DND-41 (cell line): ENCODE results near the gene F2R.

Source experiments
- ATAC-seq: fragments of 200-7000 bp; cut with Tn5 transposase; 3 replicates; pipeline ENCODE4 v1.9.1; 2021; ENCODE audit warnings: low read depth; ENCODE audit not compliant: insufficient read depth
- DNase-seq: peaks from one replicate; pipeline ENCODE4 v3.0.0-alpha.2; 2020
- H2AFZ ChIP-seq: 2 replicates; pipeline ENCODE4 v1.6.0; 2012; ENCODE audit warnings: low read depth, low read length
- H3K27ac ChIP-seq: 2 replicates; pipeline ENCODE4 v1.5.1; 2012; ENCODE audit warnings: low read length, inconsistent platforms
- H3K27me3 ChIP-seq: fragments of 200-600 bp; sonication (generic); 2 replicates; pipeline ENCODE4 v1.6.0; 2012; ENCODE audit warnings: low read length, mild to moderate bottlenecking, inconsistent platforms; ENCODE audit not compliant: insufficient read depth, poor library complexity
- H3K36me3 ChIP-seq: 2 replicates; pipeline ENCODE4 v1.5.1; 2012; ENCODE audit warnings: low read length, inconsistent platforms; ENCODE audit not compliant: insufficient read depth
- H3K4me1 ChIP-seq: 2 replicates; pipeline ENCODE4 v1.5.1; 2012; ENCODE audit warnings: mild to moderate bottlenecking, low read length; ENCODE audit not compliant: insufficient read depth
- H3K4me2 ChIP-seq: 2 replicates; pipeline ENCODE4 v1.6.0; 2012; ENCODE audit warnings: mild to moderate bottlenecking, moderate library complexity, low read length, inconsistent platforms; ENCODE audit not compliant: insufficient read depth
- H3K4me3 ChIP-seq, 2 experiments: fragments of 200-600 bp in 1 of 2; shearing (Covaris generic) in 1 of 2; 2 replicates each; pipeline ENCODE4 v1.5.1; 2012 to 2016; ENCODE audit warnings: inconsistent platforms in 2 of 2, low read length in 2 of 2, mild to moderate bottlenecking in 2 of 2, low read depth in 1 of 2, moderate library complexity in 1 of 2
- H3K79me2 ChIP-seq: 2 replicates; pipeline ENCODE4 v1.6.0; 2012; ENCODE audit warnings: low read length, inconsistent platforms; ENCODE audit not compliant: insufficient read depth
- H3K9ac ChIP-seq: 2 replicates; pipeline ENCODE4 v1.6.0; 2012; ENCODE audit warnings: low read depth, mild to moderate bottlenecking, inconsistent platforms, low read length, moderate library complexity
- H3K9me3 ChIP-seq: 2 replicates; pipeline ENCODE4 v1.5.1; 2012; ENCODE audit warnings: low read length, moderate library complexity, mild to moderate bottlenecking, inconsistent platforms; ENCODE audit not compliant: insufficient read depth, severe bottlenecking
- H4K20me1 ChIP-seq: 2 replicates; pipeline ENCODE4 v1.6.0; 2012; ENCODE audit warnings: low read length; ENCODE audit not compliant: insufficient read depth
- EZH2 ChIP-seq: IDR thresholded peaks from 3 replicates; pipeline ENCODE4 v1.6.1; 2012; ENCODE audit warnings: borderline replicate concordance, low read depth, mild to moderate bottlenecking, moderate library complexity, low read length, inconsistent platforms; ENCODE audit not compliant: severe bottlenecking
- TF ChIP-seq, protein P1 (sequence below): IDR thresholded peaks from 2 replicates; pipeline ENCODE4 v1.5.1; 2012; ENCODE audit warnings: borderline replicate concordance, low read length, moderate library complexity, mild to moderate bottlenecking; ENCODE audit not compliant: poor library complexity, severe bottlenecking; ENCODE audit errors: extremely low read depth

The F2R gene

GRCh38 chr5:76781775-76782174 lies 65.8 kb downstream of the F2R start:
- no peak overlapping the region for H2AFZ ChIP-seq
- no peak overlapping the region for H3K9ac ChIP-seq

DNA sequence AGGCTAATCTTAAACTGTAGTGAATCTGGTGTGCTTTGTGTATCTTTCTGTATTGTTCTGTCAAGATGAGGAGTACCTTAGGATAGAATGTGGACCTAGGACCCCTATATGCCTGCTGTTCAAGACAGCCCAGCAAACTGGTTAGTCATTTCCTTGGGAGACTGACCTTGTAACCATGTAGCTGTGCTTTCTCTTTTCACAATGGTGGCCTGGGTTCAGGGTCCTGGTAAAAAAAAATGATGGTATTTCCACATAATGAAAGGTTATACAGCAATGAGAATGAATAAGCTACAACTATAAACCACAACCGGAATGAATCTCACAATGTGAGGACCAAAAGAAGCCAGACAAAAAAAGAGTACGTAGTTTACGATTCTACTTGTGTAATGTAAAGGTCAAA lies 66.5 kb downstream of the F2R start:
- H3K9ac ChIP-seq: no peak overlapping the region
- no peaks in the 10 kb centered on the region for H3K9me3 ChIP-seq
- DNase-seq: no peak
- H4K20me1 ChIP-seq: no peaks in the 10 kb centered on the region
- no peak overlapping the region for H3K4me2 ChIP-seq
- H3K27ac ChIP-seq: no peak overlapping the region
- no peak overlapping the region for H2AFZ ChIP-seq
- no peaks in the 10 kb centered on the region for H3K36me3 ChIP-seq
- H3K27me3 ChIP-seq: no peaks in the 10 kb centered on the region
- no peak for ATAC-seq
- TF ChIP-seq EZH2: no peak
- TF ChIP-seq, protein P1, sequence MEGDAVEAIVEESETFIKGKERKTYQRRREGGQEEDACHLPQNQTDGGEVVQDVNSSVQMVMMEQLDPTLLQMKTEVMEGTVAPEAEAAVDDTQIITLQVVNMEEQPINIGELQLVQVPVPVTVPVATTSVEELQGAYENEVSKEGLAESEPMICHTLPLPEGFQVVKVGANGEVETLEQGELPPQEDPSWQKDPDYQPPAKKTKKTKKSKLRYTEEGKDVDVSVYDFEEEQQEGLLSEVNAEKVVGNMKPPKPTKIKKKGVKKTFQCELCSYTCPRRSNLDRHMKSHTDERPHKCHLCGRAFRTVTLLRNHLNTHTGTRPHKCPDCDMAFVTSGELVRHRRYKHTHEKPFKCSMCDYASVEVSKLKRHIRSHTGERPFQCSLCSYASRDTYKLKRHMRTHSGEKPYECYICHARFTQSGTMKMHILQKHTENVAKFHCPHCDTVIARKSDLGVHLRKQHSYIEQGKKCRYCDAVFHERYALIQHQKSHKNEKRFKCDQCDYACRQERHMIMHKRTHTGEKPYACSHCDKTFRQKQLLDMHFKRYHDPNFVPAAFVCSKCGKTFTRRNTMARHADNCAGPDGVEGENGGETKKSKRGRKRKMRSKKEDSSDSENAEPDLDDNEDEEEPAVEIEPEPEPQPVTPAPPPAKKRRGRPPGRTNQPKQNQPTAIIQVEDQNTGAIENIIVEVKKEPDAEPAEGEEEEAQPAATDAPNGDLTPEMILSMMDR: no peak
- no peaks in the 10 kb centered on the region for H3K79me2 ChIP-seq
- H3K4me3 ChIP-seq: no peak overlapping the region
- no peaks in the 10 kb centered on the region for H3K4me1 ChIP-seq

More at GRCh38 chr5:76781775-76782174, 65.8 kb downstream of the F2R start:
- Histone ChIP-seq H3K9me3 (no peaks in the 10 kb centered on the region), H3K4me2 (no peak overlapping the region), H4K20me1 (no peaks in the 10 kb centered on the region), H3K27me3 (no peaks in the 10 kb centered on the region), H3K79me2 (no peaks in the 10 kb centered on the region), H3K27ac (no peak overlapping the region), H3K36me3 (no peaks in the 10 kb centered on the region), H3K4me3 (no peak overlapping the region), H3K4me1 (no peaks in the 10 kb centered on the region)
- no peak for TF ChIP-seq EZH2
- TF ChIP-seq, protein P1: no peak
- ATAC-seq (no peak), DNase-seq (no peak)
